HepG2 (cell line): ENCODE measurements around the gene MORN3. TPM values are rescaled to one million over a fixed set of nuclear protein-coding genes. Genes with fewer than 3 reads are reported as not detected.
"Not testable (repeated sequence)": the region's sequence is repeated elsewhere in the genome, so short reads cannot be mapped to it uniquely, and the experiment has no call there.

Experiments
- ATAC-seq: fragments of 200-7000 bp; cut with Tn5 transposase; 3 replicates; pipeline ENCODE4 v1.9.1; 2020; ENCODE audit warnings: mild to moderate bottlenecking, moderate library complexity
- BruUV-seq: library from RNA; stranded (reverse); fragments of 400-500 nt; replicated peaks from 2 replicates; lab custom pipeline; 2021; lab: Mats Ljungman, UMichigan
- CTCF ChIA-PET: fragments of 300-600 bp; formaldehyde crosslinking; extraction: SDS; loops from one replicate; lab custom pipeline; 2021; ENCODE audit warnings: low total read pairs, inconsistent platforms, low intra/inter-chr PET ratio; lab: Yijun Ruan, JAX
- POLR2A ChIA-PET: fragments of 350-600 bp; sonication (Branson Sonifier 250); formaldehyde crosslinking; loops from one replicate; lab custom pipeline; 2020; ENCODE audit warnings: antibody characterized with exemption, inconsistent platforms; lab: Yijun Ruan, JAX
- DNase-seq: peaks from one replicate; pipeline ENCODE4 v3.0.0-alpha.2; 2015; ENCODE audit warnings: low spot score
- FAIRE-seq: peaks from 3 replicates; lab custom pipeline; 2011; peaks lifted over from hg19 to GRCh38; lab: Jason Lieb, UNC
- H2AFZ ChIP-seq: one replicate; pipeline ENCODE4 v1.6.1; 2011; ENCODE audit warnings: low read length, inconsistent platforms
- H3K27ac ChIP-seq: fragments of 300-600 bp; 3 replicates; pipeline ENCODE4 v1.8.0; 2011; ENCODE audit warnings: mixed run types, mild to moderate bottlenecking, mixed read lengths, low read length, inconsistent platforms; ENCODE audit not compliant: insufficient read depth; ENCODE audit errors: extremely low read length
- H3K27me3 ChIP-seq, 2 experiments: fragments of 200-600 bp in 1 of 2; 2 replicates in 1 of 2; 3 replicates in 1 of 2; pipeline versions ENCODE4 v1.6.0 to v1.8.0; 2011; ENCODE audit warnings: low read length in 2 of 2, mild to moderate bottlenecking in 2 of 2, moderate library complexity in 2 of 2, inconsistent platforms in 1 of 2; ENCODE audit not compliant: insufficient read depth in 2 of 2, control insufficient read depth in 1 of 2
- H3K36me3 ChIP-seq, 2 experiments: fragments of 200-600 bp in 1 of 2; replicated peaks in 1 of 2; 2 replicates in 1 of 2; 3 replicates in 1 of 2; pipeline versions ENCODE4 v1.5.1 to v1.8.0; 2011; ENCODE audit warnings: low read length in 2 of 2, inconsistent platforms in 1 of 2; ENCODE audit not compliant: insufficient read depth in 2 of 2, control insufficient read depth in 1 of 2
- H3K4me1 ChIP-seq: 2 replicates; pipeline ENCODE4 v1.5.1; 2012; ENCODE audit warnings: low read length, inconsistent platforms; ENCODE audit not compliant: insufficient read depth
- H3K4me2 ChIP-seq: 2 replicates; pipeline ENCODE4 v1.6.0; 2011; ENCODE audit warnings: low read depth, low read length, inconsistent platforms
- H3K4me3 ChIP-seq, 3 experiments: fragments of 200-600 bp in 1 of 3; sonication (generic), shearing (Covaris generic) in 1 of 3; replicated peaks in 1 of 3; 2 replicates each; pipeline ENCODE4 v1.5.1; 2011 to 2016; ENCODE audit warnings: low read length in 3 of 3, inconsistent platforms in 2 of 3, low read depth in 2 of 3, mild to moderate bottlenecking in 2 of 3, control low read depth in 1 of 3, mixed read lengths in 1 of 3; ENCODE audit not compliant: insufficient read depth in 1 of 3
- H3K79me2 ChIP-seq: one replicate; pipeline ENCODE4 v1.6.1; 2011; ENCODE audit warnings: low read length, inconsistent platforms; ENCODE audit not compliant: insufficient read depth
- H3K9ac ChIP-seq: 2 replicates; pipeline ENCODE4 v1.6.0; 2011; ENCODE audit warnings: mild to moderate bottlenecking, low read depth, low read length, inconsistent platforms; ENCODE audit not compliant: insufficient read depth
- H3K9me3 ChIP-seq: 2 replicates; pipeline ENCODE4 v1.5.1; 2012; ENCODE audit warnings: mild to moderate bottlenecking, low read length
- H4K20me1 ChIP-seq: 2 replicates; pipeline ENCODE4 v1.6.0; 2011; ENCODE audit warnings: inconsistent platforms, mild to moderate bottlenecking, low read length, moderate library complexity; ENCODE audit not compliant: insufficient read depth
- BHLHE40 ChIP-seq: IDR thresholded peaks from 2 replicates; pipeline ENCODE4 v1.6.1; 2011; ENCODE audit warnings: low read length, improper control_type of control experiment
- MIXL1 ChIP-seq: IDR thresholded peaks from 2 replicates; pipeline ENCODE4 v1.6.1; 2016
- ZNF282 ChIP-seq: fragments of 450-650 bp; IDR thresholded peaks from 2 replicates; pipeline ENCODE4 v1.6.1; 2018; ENCODE audit not compliant: partially characterized antibody
- ZNF512B ChIP-seq: sonication (generic); formaldehyde crosslinking; IDR thresholded peaks from 2 replicates; pipeline ENCODE4 v1.5.1; 2020; ENCODE audit warnings: missing genetic modification reagents, mild to moderate bottlenecking, borderline replicate concordance
- WGBS: methylation state at CpG from one replicate; pipeline ENCODE4 v1.1.6; 2017; ENCODE audit warnings: low lambda C conversion rate; 5-methylcytosine and 5-hydroxymethylcytosine counted together
- in situ Hi-C: cut with HindIII; loops from 2 replicates; pipeline ENCODE4 v1.10.0; 2017; ENCODE audit warnings: low pct_unique_long_range_greater_than_20kb; ENCODE audit not compliant: extremely low pct_ligation_motif_present
- intact Hi-C: fragments of 100-400 bp; cut with micrococcal nuclease; formaldehyde crosslinking; loops from one replicate; pipeline ENCODE4 v1.10.0; 2022; ENCODE audit not compliant: unreplicated experiment
- polyA plus RNA-seq, 8 experiments: library from polyadenylated mRNA; depleted of rRNA in 3 of 8; stranded (reverse) in 7 of 8; unstranded in 1 of 8; fragments of >200 nt; fragmentation: Illumina TruSeq in 4 of 8; extraction: Trizol in 4 of 8; gene quantifications; 2 replicates each; pipeline versions ENCODE4 v1.2.1 to v1.2.3, GENCODE V29; 2011 to 2016; ENCODE audit warnings: low read depth in 4 of 8, missing spikeins in 1 of 8, mixed read lengths in 1 of 8; ENCODE audit not compliant: insufficient read depth in 1 of 8
- total RNA-seq, 5 experiments: library from RNA; depleted of rRNA; stranded (reverse); fragments of >200 nt; fragmentation: Illumina TruSeq; extraction: Trizol; gene quantifications; 2 replicates each; pipeline ENCODE4 v1.2.3, GENCODE V29; 2016; ENCODE audit warnings: low read depth in 1 of 5
- TF ChIP-seq, protein P1 (sequence below): sonication (generic); formaldehyde crosslinking; IDR thresholded peaks from 2 replicates; pipeline ENCODE4 v1.4.0; 2020; ENCODE audit warnings: missing genetic modification reagents

MORN3 gene
- total and polyA plus RNA-seq, 2 of the 13 experiments (the other 11 are each of a cell fraction or from before 2014, with no cell fraction given): 1.1 to 2.0 TPM

GRCh38 chr12:121709478-121709961 lies 40.1 kb upstream of the MORN3 start (continued):
- no peak for TF ChIP-seq BHLHE40
- no peak for TF ChIP-seq ZNF512B
- TF ChIP-seq, protein P1, sequence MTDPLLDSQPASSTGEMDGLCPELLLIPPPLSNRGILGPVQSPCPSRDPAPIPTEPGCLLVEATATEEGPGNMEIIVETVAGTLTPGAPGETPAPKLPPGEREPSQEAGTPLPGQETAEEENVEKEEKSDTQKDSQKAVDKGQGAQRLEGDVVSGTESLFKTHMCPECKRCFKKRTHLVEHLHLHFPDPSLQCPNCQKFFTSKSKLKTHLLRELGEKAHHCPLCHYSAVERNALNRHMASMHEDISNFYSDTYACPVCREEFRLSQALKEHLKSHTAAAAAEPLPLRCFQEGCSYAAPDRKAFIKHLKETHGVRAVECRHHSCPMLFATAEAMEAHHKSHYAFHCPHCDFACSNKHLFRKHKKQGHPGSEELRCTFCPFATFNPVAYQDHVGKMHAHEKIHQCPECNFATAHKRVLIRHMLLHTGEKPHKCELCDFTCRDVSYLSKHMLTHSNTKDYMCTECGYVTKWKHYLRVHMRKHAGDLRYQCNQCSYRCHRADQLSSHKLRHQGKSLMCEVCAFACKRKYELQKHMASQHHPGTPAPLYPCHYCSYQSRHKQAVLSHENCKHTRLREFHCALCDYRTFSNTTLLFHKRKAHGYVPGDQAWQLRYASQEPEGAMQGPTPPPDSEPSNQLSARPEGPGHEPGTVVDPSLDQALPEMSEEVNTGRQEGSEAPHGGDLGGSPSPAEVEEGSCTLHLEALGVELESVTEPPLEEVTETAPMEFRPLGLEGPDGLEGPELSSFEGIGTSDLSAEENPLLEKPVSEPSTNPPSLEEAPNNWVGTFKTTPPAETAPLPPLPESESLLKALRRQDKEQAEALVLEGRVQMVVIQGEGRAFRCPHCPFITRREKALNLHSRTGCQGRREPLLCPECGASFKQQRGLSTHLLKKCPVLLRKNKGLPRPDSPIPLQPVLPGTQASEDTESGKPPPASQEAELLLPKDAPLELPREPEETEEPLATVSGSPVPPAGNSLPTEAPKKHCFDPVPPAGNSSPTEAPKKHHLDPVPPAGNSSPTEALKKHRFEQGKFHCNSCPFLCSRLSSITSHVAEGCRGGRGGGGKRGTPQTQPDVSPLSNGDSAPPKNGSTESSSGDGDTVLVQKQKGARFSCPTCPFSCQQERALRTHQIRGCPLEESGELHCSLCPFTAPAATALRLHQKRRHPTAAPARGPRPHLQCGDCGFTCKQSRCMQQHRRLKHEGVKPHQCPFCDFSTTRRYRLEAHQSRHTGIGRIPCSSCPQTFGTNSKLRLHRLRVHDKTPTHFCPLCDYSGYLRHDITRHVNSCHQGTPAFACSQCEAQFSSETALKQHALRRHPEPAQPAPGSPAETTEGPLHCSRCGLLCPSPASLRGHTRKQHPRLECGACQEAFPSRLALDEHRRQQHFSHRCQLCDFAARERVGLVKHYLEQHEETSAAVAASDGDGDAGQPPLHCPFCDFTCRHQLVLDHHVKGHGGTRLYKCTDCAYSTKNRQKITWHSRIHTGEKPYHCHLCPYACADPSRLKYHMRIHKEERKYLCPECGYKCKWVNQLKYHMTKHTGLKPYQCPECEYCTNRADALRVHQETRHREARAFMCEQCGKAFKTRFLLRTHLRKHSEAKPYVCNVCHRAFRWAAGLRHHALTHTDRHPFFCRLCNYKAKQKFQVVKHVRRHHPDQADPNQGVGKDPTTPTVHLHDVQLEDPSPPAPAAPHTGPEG (CRISPR knock-in tag): no peak
- no peak for TF ChIP-seq ZNF282
- 0 out of 2 replicates have a peak, but pooled peaks have one; percentile 10 for TF ChIP-seq MIXL1 (CRISPR knock-in tag)

GRCh38 chr12:121709064-121709424 lies 39.6 kb upstream of the MORN3 start:
- in situ Hi-C loops, CTCF ChIA-PET: not testable (repeated sequence)
- WGBS: 85% methylated on average over 8 of the region's 8 CpGs

More at GRCh38 chr12:121709064-121709424, 39.6 kb upstream of the MORN3 start:
- H3K4me3 ChIP-seq, H2AFZ ChIP-seq, H3K27me3 ChIP-seq, intact Hi-C loops, ATAC-seq, H3K36me3 ChIP-seq, H3K9me3 ChIP-seq, BruUV-seq, H3K4me2 ChIP-seq, DNase-seq, FAIRE-seq, H3K9ac ChIP-seq, H4K20me1 ChIP-seq, H3K27ac ChIP-seq: not testable (repeated sequence)
- H3K79me2 ChIP-seq: peaks cover 11% of the 10 kb centered on the region
- POLR2A ChIA-PET: interaction anchor here (1.0 kb wide), 1 partner anchor 56 kb away, joined by 4 read pairs; no protein-coding TSS in a partner anchor
- peaks cover 51% of the 10 kb centered on the region for H3K4me1 ChIP-seq
